Measurements from ENCODE around the gene CNOT1.

The CNOT1 gene

DNA sequence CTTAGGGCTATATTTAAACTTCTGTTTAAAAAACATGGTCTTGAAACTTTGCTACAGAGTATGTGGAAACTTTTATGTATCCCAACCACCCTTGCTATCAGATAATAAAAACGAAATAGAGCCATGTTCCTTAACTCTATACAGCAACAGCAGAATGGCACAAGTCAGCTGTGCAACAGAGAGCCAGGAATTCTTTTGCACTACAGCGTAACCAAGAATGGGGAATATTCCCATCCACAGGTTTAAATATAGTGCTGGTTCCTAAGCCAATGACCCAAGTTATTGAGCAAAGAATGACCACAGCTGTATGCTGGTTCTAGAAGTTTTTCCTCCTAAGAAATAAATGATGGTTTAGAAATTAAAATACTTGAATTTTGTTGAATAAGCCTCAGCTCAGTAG, 81.2 kb downstream of the CNOT1 start (continued):
- TF ChIP-seq ISL1 (CRISPR knock-in tag; IDR thresholded peaks at IDR 0.05) (no peak), ZNF70 (CRISPR knock-in tag; IDR thresholded peaks at IDR 0.05) (no peak), ZNF565 (CRISPR knock-in tag; conservative IDR thresholded peaks at IDR 0.05; ENCODE audit: low read depth) (no peak), ESRRG (CRISPR knock-in tag; IDR thresholded peaks at IDR 0.05) (no peak), ZNF8 (CRISPR knock-in tag; IDR thresholded peaks at IDR 0.05) (no peak), TOX (CRISPR knock-in tag; IDR thresholded peaks at IDR 0.05; ENCODE audit: borderline replicate concordance) (no peak), RARB (CRISPR knock-in tag; IDR thresholded peaks at IDR 0.05) (no peak), GLIS3 (CRISPR knock-in tag; IDR thresholded peaks at IDR 0.05) (no peak)
- TF ChIP-seq, protein P1, sequence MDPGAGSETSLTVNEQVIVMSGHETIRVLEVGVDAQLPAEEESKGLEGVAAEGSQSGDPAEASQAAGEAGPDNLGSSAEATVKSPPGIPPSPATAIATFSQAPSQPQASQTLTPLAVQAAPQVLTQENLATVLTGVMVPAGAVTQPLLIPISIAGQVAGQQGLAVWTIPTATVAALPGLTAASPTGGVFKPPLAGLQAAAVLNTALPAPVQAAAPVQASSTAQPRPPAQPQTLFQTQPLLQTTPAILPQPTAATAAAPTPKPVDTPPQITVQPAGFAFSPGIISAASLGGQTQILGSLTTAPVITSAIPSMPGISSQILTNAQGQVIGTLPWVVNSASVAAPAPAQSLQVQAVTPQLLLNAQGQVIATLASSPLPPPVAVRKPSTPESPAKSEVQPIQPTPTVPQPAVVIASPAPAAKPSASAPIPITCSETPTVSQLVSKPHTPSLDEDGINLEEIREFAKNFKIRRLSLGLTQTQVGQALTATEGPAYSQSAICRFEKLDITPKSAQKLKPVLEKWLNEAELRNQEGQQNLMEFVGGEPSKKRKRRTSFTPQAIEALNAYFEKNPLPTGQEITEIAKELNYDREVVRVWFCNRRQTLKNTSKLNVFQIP (CRISPR knock-in tag; IDR thresholded peaks at IDR 0.05; ENCODE audit: borderline replicate concordance, low read depth): no peak

DNA sequence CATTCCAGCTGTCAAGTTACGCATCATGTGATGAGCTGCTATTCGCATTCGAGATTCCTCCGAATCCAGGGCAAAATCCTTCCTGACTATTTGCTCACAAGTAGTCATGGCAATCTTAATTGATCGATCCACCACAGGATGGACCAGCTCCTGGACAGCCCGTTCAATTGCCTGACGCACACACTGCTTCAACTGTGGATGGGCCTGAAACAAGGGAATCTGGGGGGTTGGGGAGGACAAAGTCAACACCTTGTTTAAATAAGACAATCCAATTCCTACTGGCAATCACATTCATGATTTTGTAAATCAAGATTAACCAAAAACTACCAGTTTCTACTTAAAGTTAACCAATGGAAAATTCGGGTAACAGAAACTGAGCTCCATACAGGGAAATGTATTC, 85.9 kb downstream of the CNOT1 start:
- ATAC-seq: no peak
- TF ChIP-seq CSDC2 (CRISPR knock-in tag; IDR thresholded peaks at IDR 0.05) (no peak), ZFP30 (CRISPR knock-in tag; IDR thresholded peaks at IDR 0.05) (no peak), ZC3H10 (CRISPR knock-in tag; IDR thresholded peaks at IDR 0.05) (no peak), ISL1 (CRISPR knock-in tag; IDR thresholded peaks at IDR 0.05) (no peak), ZNF8 (CRISPR knock-in tag; IDR thresholded peaks at IDR 0.05) (no peak), ARNTL (CRISPR knock-in tag; IDR thresholded peaks at IDR 0.05; ENCODE audit: borderline replicate concordance, low read depth) (no peak), SNAI2 (CRISPR knock-in tag; IDR thresholded peaks at IDR 0.05) (no peak), GLIS3 (CRISPR knock-in tag; IDR thresholded peaks at IDR 0.05) (no peak), ZNF565 (CRISPR knock-in tag; conservative IDR thresholded peaks at IDR 0.05; ENCODE audit: low read depth) (no peak), TCF4 (CRISPR knock-in tag; IDR thresholded peaks at IDR 0.05; ENCODE audit: borderline replicate concordance) (no peak), ESRRG (CRISPR knock-in tag; IDR thresholded peaks at IDR 0.05) (no peak)
- TF ChIP-seq, protein P2, sequence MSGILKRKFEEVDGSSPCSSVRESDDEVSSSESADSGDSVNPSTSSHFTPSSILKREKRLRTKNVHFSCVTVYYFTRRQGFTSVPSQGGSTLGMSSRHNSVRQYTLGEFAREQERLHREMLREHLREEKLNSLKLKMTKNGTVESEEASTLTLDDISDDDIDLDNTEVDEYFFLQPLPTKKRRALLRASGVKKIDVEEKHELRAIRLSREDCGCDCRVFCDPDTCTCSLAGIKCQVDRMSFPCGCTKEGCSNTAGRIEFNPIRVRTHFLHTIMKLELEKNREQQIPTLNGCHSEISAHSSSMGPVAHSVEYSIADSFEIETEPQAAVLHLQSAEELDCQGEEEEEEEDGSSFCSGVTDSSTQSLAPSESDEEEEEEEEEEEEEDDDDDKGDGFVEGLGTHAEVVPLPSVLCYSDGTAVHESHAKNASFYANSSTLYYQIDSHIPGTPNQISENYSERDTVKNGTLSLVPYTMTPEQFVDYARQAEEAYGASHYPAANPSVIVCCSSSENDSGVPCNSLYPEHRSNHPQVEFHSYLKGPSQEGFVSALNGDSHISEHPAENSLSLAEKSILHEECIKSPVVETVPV (CRISPR knock-in tag; IDR thresholded peaks at IDR 0.05): no peak

DNA sequence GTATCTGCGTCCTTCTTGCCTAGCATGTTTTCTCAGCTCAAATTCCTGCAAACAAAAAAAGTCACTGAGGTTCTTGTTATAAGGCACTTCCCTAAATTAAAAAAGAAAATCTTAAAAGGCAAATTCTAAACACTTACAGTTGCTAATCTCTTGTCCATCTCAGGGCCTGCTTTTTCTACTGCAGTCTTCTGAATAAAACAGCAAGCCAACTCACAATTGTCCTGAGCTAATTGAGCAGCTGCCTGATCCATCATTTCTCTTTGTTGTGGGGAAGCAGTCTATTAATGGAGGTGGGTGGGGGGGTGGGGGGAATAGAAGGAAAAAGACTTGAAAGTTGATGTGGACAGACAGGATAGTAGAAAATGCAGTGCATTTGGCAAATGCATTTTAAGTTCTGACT, 87.3 kb downstream of the CNOT1 start:
- no peak for ATAC-seq
- TF ChIP-seq TCF4 (CRISPR knock-in tag; IDR thresholded peaks at IDR 0.05; ENCODE audit: borderline replicate concordance): no peak
- no peak for TF ChIP-seq ARNTL (CRISPR knock-in tag; IDR thresholded peaks at IDR 0.05; ENCODE audit: borderline replicate concordance, low read depth)
- TF ChIP-seq, protein P3, sequence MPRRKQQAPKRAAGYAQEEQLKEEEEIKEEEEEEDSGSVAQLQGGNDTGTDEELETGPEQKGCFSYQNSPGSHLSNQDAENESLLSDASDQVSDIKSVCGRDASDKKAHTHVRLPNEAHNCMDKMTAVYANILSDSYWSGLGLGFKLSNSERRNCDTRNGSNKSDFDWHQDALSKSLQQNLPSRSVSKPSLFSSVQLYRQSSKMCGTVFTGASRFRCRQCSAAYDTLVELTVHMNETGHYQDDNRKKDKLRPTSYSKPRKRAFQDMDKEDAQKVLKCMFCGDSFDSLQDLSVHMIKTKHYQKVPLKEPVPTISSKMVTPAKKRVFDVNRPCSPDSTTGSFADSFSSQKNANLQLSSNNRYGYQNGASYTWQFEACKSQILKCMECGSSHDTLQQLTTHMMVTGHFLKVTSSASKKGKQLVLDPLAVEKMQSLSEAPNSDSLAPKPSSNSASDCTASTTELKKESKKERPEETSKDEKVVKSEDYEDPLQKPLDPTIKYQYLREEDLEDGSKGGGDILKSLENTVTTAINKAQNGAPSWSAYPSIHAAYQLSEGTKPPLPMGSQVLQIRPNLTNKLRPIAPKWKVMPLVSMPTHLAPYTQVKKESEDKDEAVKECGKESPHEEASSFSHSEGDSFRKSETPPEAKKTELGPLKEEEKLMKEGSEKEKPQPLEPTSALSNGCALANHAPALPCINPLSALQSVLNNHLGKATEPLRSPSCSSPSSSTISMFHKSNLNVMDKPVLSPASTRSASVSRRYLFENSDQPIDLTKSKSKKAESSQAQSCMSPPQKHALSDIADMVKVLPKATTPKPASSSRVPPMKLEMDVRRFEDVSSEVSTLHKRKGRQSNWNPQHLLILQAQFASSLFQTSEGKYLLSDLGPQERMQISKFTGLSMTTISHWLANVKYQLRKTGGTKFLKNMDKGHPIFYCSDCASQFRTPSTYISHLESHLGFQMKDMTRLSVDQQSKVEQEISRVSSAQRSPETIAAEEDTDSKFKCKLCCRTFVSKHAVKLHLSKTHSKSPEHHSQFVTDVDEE (CRISPR knock-in tag; IDR thresholded peaks at IDR 0.05): no peak
- no peak for TF ChIP-seq ZNF70 (CRISPR knock-in tag; IDR thresholded peaks at IDR 0.05)
- TF ChIP-seq, protein P1 (CRISPR knock-in tag; IDR thresholded peaks at IDR 0.05; ENCODE audit: borderline replicate concordance, low read depth): no peak
- TF ChIP-seq GLIS3 (CRISPR knock-in tag; IDR thresholded peaks at IDR 0.05): no peak
- no peak for TF ChIP-seq CREB5 (CRISPR knock-in tag; IDR thresholded peaks at IDR 0.05; ENCODE audit: low read depth)
- no peak for TF ChIP-seq SNAI2 (CRISPR knock-in tag; IDR thresholded peaks at IDR 0.05)
- no peak for TF ChIP-seq PPARA (CRISPR knock-in tag; IDR thresholded peaks at IDR 0.05; ENCODE audit: borderline replicate concordance)
- TF ChIP-seq ZNF8 (CRISPR knock-in tag; IDR thresholded peaks at IDR 0.05): no peak
- TF ChIP-seq, protein P2 (CRISPR knock-in tag; IDR thresholded peaks at IDR 0.05): no peak
- no peak for TF ChIP-seq PATZ1 (CRISPR knock-in tag; IDR thresholded peaks at IDR 0.05; ENCODE audit: borderline replicate concordance)
- no peak for TF ChIP-seq ZNF565 (CRISPR knock-in tag; conservative IDR thresholded peaks at IDR 0.05; ENCODE audit: low read depth)
- TF ChIP-seq RARB (CRISPR knock-in tag; IDR thresholded peaks at IDR 0.05): no peak
- TF ChIP-seq ZFP30 (CRISPR knock-in tag; IDR thresholded peaks at IDR 0.05): no peak
- no peak for TF ChIP-seq ISL1 (CRISPR knock-in tag; IDR thresholded peaks at IDR 0.05)
- TF ChIP-seq ZFP3 (CRISPR knock-in tag; IDR thresholded peaks at IDR 0.05): no peak
- no peak for TF ChIP-seq ZC3H10 (CRISPR knock-in tag; IDR thresholded peaks at IDR 0.05)
- TF ChIP-seq ESRRG (CRISPR knock-in tag; IDR thresholded peaks at IDR 0.05): no peak
